Ureter (tissue), 1 donor: ENCODE results near the gene ZNF771. TPM values are rescaled to one million over a fixed set of nuclear protein-coding genes. Genes with fewer than 3 reads are reported as not detected.
A peak's percentile ranks its signal among the peaks of the same experiment; 100 is the strongest.
"Not testable (repeated sequence)": the region's sequence is repeated elsewhere in the genome, so short reads cannot be mapped to it uniquely, and the experiment has no call there.

Experiments
- DNase-seq: peaks from one replicate; pipeline ENCODE4 v3.0.0-alpha.2; 2020; ENCODE audit warnings: low spot score
- total RNA-seq: library from RNA; stranded (reverse); gene quantifications from one replicate; pipeline ENCODE4 v1.2.4, GENCODE V29; 2023
- donor health status: DM: yes; HTN: yes; CAD: no.

ZNF771 gene
- total RNA-seq, 1 donor from 2014 or later: 5.2 TPM

- DNase-seq: no peak
Observed at GRCh38 chr16:30375864-30376263, 31.5 kb upstream of the ZNF771 start.

- no peak for DNase-seq
Observed at GRCh38 chr16:30376461-30376902, 30.9 kb upstream of the ZNF771 start.

GRCh38 chr16:30377050-30377811, 30.2 kb upstream of the ZNF771 start:
- DNase-seq: no peak

- DNase-seq: peak; percentile 95
Observed at GRCh38 chr16:30377812-30378235, 29.6 kb upstream of the ZNF771 start.

- peak; percentile 99 for DNase-seq
Observed at GRCh38 chr16:30378236-30379157, 28.9 kb upstream of the ZNF771 start.

- DNase-seq: no peak
Observed at GRCh38 chr16:30379158-30379783, 28.1 kb upstream of the ZNF771 start.

GRCh38 chr16:30380072-30380802, 27.2 kb upstream of the ZNF771 start:
- DNase-seq: no peak

- DNase-seq: no peak
Observed at GRCh38 chr16:30380803-30381208, 26.6 kb upstream of the ZNF771 start.

GRCh38 chr16:30381291-30382041, 25.9 kb upstream of the ZNF771 start:
- DNase-seq: no peak

- no peak for DNase-seq
Observed at GRCh38 chr16:30382111-30382881, 25.1 kb upstream of the ZNF771 start, which contains the start of gene SEPTIN1. TSS of gene SEPTIN1 (minus strand) at chr16:30382561. CDS start at chr16:30382542, 19 bp downstream.

- no peak for DNase-seq
Observed at GRCh38 chr16:30383521-30383920, 23.9 kb upstream of the ZNF771 start.

- DNase-seq: no peak
Observed at GRCh38 chr16:30394592-30395154, 12.7 kb upstream of the ZNF771 start.

- DNase-seq: peak; percentile 86
Observed at GRCh38 chr16:30395155-30395991, 12.0 kb upstream of the ZNF771 start, which contains the start of gene ZNF48. TSS of gene ZNF48 (plus strand) at chr16:30395420. CDS start at chr16:30395795, 375 bp downstream.

- no peak for DNase-seq
Observed at GRCh38 chr16:30395992-30396585, 11.3 kb upstream of the ZNF771 start.

GRCh38 chr16:30396627-30397026, 10.8 kb upstream of the ZNF771 start:
- not testable (repeated sequence) for DNase-seq

- DNase-seq: no peak
Observed at GRCh38 chr16:30397056-30397455, 10.3 kb upstream of the ZNF771 start.

GRCh38 chr16:30397776-30398660, 9.4 kb upstream of the ZNF771 start:
- no peak for DNase-seq
